Colonic mucosa (tissue), 4 donors: ENCODE data around the gene ARHGAP6. TPM values are rescaled to one million over a fixed set of nuclear protein-coding genes. Genes with fewer than 3 reads are reported as not detected.

Source experiments
- DNase-seq: peaks from one replicate; pipeline ENCODE4 v3.0.0-alpha.2; 2020
- H3K27ac ChIP-seq: fragments of 200-600 bp; one replicate; pipeline ENCODE4 v1.8.0; 2021
- H3K27me3 ChIP-seq: fragments of 200-600 bp; one replicate; pipeline ENCODE4 v1.8.0; 2021
- H3K36me3 ChIP-seq: fragments of 200-600 bp; one replicate; pipeline ENCODE4 v1.8.0; 2021
- H3K4me1 ChIP-seq: fragments of 200-600 bp; one replicate; pipeline ENCODE4 v1.8.0; 2021; ENCODE audit warnings: mild to moderate bottlenecking
- H3K4me3 ChIP-seq: fragments of 200-600 bp; one replicate; pipeline ENCODE4 v1.8.0; 2021
- H3K9ac ChIP-seq, 2 donors: one replicate each; pipeline ENCODE4 v1.7.0; 2013; ENCODE audit warnings: control low read depth in 2 of 2, low read depth in 2 of 2, low read length in 2 of 2
- H3K9me3 ChIP-seq: fragments of 200-600 bp; one replicate; pipeline ENCODE4 v1.8.0; 2021
- CTCF ChIP-seq: fragments of 200-600 bp; IDR thresholded peaks from one replicate; pipeline ENCODE4 v1.8.0; 2022; ENCODE audit warnings: antibody characterized with exemption, mild to moderate bottlenecking
- intact Hi-C: fragments of 100-400 bp; cut with DNase I; formaldehyde crosslinking; loops from one replicate; pipeline ENCODE4 v1.14.1; 2022
- total RNA-seq, 2 donors: library from RNA; stranded (reverse); fragmentation: NEBNext Ultra II Directional in 1 of 2; extraction: Animal tissue kit (Norgen Biotek cat#: 25700) in 1 of 2; gene quantifications; one replicate each; pipeline ENCODE4 v1.2.1, GENCODE V29; 2021
- donor health status: healthy.
- donor health status: DM: no; HTN: no; CAD: no.
- donor health status: DM: no; HTN: no; CAD: no.

Gene ARHGAP6
- total RNA-seq, 2 donors from 2014 or later = 1.1 to 5.0 TPM

- no peaks in the 10 kb centered on the region for H3K9me3 ChIP-seq
- H3K4me1 ChIP-seq = no peaks in the 10 kb centered on the region
- no peak overlapping the region for H3K9ac ChIP-seq
- H3K27me3 ChIP-seq = no peaks in the 10 kb centered on the region
- no peak overlapping the region for H3K27ac ChIP-seq
- no peak for DNase-seq
- no peaks in the 10 kb centered on the region for H3K36me3 ChIP-seq
- H3K4me3 ChIP-seq = no peak overlapping the region
- intact Hi-C loops = no loop called here
- no peak for TF ChIP-seq CTCF
These were observed 249.1 kb downstream of the ARHGAP6 start for GRCh38 chrX:11416600-11416999.

DNA sequence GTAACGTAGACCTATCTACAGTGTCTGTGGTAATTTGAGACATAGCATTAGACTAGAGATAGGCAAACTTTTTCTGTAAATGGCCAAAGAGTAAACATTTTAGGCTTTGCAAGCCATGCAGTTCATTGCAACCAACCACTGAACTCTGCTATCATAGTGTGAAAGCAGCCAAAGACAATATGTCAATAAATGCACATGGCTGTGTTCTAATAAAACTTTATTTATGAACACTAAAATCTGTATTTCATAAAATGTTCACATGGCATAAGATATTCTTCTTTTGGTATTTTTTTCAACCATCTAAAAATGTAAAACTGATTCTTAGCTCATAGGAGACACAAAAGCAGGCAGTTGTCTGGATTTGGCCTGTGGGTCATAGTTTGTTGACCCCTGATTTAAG lies 251.6 kb downstream of the ARHGAP6 start:
- no peak for TF ChIP-seq CTCF
- H3K9me3 ChIP-seq = no peaks in the 10 kb centered on the region
- no peaks in the 10 kb centered on the region for H3K36me3 ChIP-seq
- no peak for DNase-seq
- no peak overlapping the region for H3K27ac ChIP-seq
- no peak overlapping the region for H3K9ac ChIP-seq
- H3K4me1 ChIP-seq = no peaks in the 10 kb centered on the region
- no peak overlapping the region for H3K4me3 ChIP-seq
- intact Hi-C loops = no loop called here
- H3K27me3 ChIP-seq = no peaks in the 10 kb centered on the region

DNA sequence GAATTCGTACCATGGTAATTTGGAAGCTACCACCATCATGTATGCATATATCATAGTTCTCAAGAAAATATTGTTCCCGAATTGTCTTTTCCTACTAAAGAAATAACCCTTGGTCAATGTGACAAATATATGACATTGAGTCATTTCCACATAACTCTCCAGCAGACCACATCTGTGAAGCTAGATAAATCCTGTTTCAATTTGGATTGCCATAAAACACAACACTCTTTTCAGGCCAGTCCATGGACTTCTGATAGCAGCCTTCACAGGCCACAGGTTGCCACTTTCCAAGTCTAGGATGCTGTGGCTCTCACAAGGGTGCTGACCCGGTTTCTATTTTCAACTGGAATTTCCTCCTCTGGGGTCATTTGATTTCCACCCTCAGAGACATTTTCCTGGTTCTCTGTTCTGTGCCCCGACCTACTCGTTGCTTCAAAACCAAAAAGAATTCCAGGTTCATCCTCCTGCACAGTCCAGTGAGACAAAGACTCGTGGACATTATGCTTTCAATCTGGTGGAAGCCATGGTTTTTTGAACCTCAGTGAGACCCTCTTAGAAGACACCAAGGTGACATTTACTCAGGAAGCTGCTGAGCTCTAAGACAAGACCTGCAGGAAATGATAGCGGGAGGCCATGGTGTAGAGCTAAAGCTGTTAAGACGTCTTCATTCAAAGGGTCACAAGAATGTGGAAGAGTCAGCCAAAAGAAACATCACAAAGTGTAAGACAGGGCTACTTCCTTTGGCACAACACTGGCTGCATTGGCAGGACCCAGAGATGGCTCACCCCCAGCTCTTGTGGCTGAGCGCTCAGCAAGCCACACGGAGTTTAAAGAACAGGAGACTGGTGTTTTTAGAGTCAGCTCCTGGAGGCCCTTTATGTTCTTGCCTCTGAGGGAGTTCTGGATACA lies 252.8 kb downstream of the ARHGAP6 start:
- no peak for TF ChIP-seq CTCF
- Histone ChIP-seq H3K27me3 (no peaks in the 10 kb centered on the region), H3K4me3 (no peak overlapping the region), H3K9me3 (no peaks in the 10 kb centered on the region), H3K4me1 (no peaks in the 10 kb centered on the region), H3K9ac (no peak overlapping the region), H3K36me3 (no peaks in the 10 kb centered on the region), H3K27ac (no peak overlapping the region)
- intact Hi-C loops = no loop called here
- DNase-seq = no peak

DNA sequence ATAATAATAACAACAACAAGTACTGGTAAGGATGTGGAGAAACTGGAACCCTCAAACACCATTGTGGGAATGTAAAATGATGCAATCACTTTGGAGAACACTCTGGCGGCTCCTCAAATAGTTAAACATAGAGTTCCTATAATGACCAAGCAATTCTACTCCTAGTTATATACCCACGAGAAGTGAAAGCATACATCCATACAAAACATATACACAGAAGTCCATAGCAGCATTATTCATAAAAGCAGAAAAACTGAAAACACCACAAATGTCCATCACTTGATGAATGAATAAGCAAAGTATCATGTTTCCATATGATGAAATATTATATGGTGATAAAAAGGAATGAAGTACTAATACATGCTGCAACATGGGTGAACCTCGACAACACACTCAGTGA lies 255.8 kb downstream of the ARHGAP6 start:
- no peak for TF ChIP-seq CTCF
- H3K36me3 ChIP-seq = no peaks in the 10 kb centered on the region
- intact Hi-C loops = no loop called here

GRCh38 chrX:11408783-11409182 lies 256.9 kb downstream of the ARHGAP6 start:
- intact Hi-C loops = no loop called here
- no peak overlapping the region for H3K4me3 ChIP-seq
- no peak overlapping the region for H3K27ac ChIP-seq
- no peaks in the 10 kb centered on the region for H3K36me3 ChIP-seq
- DNase-seq = no peak
- H3K27me3 ChIP-seq = no peaks in the 10 kb centered on the region
- no peaks in the 10 kb centered on the region for H3K4me1 ChIP-seq
- H3K9me3 ChIP-seq = no peaks in the 10 kb centered on the region
- no peak overlapping the region for H3K9ac ChIP-seq
- TF ChIP-seq CTCF = no peak

More for the DNA sequence above, 255.8 kb downstream of the ARHGAP6 start:
- Histone ChIP-seq H3K4me1 (no peaks in the 10 kb centered on the region), H3K9ac (no peak overlapping the region), H3K4me3 (no peak overlapping the region), H3K27ac (no peak overlapping the region), H3K9me3 (no peaks in the 10 kb centered on the region), H3K27me3 (no peaks in the 10 kb centered on the region)
- no peak for DNase-seq
